Fibroblast of peridontal ligament (primary cell): ENCODE results near the gene SOBP.

Experiments
- DNase-seq: peaks from one replicate; pipeline ENCODE4 v3.0.0-alpha.2; 2010; ENCODE audit errors: extremely low read depth

Gene SOBP

DNA sequence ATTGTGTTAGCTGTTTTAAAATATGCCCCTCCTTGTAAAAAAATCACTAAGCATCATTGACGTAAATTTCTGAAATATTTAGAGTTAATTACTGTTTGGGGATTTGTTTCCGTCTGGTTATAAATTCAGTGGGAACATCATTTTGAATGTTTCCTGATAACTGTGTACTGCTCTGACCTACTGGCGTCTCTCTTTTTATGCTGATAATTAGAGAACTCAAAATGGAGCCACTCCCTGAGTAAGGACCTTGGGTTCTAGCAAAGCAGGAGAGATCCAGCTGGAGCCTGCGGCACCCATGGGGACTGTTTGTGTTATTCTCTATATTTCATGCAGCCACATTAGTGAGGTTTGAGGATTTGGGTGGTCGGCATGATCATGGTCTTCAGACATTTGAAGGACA is 124.9 kb downstream of the SOBP start:
- no peak for DNase-seq

DNA sequence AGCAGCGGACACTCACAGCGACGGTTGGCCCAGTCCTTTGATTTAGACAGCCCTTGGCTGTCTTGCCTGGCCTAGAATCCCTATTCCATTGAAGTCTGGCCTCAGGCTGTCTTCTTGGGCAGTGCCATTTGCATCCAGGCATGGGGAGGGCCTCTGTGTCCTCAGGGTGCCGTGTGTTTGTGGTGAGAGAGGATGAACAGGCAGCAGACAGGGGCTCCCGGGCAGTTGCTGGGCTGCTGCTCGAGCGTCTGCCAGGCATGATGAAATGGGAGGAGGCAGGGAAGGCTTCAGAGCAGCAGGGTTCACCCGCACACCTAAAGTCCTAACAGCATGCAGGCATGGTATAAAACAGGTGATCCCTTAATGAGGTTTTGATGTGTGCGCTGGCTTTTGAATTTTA is 126.9 kb downstream of the SOBP start:
- no peak for DNase-seq

DNA sequence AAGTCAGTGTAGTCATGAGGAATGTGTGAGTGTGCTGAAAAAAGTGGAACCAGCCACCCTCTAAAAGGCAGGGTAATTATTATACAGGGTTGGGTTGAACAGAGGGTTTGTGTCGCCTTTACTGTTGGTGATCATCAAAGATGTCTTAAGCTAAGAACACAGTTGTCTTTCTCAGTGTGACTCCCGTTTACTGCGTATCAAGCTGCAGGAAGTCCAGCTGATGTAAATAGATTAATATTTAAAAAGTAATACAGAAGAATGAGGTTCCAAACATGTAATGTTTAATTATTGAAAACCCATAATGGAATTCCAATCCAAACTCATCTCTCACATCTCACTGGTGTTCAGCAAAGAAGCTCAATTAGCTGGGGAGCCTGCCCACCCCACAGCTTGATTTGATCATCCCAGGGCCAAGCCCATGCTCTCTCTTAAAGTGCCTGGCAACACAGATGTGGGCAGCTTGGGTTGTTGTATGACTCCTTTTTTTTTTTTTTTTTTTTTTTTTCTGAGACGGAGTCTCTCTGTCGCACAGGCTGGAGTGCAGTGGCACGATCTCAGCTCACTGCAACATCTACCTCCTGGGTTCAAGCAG is 127.5 kb downstream of the SOBP start:
- DNase-seq = no peak

DNA sequence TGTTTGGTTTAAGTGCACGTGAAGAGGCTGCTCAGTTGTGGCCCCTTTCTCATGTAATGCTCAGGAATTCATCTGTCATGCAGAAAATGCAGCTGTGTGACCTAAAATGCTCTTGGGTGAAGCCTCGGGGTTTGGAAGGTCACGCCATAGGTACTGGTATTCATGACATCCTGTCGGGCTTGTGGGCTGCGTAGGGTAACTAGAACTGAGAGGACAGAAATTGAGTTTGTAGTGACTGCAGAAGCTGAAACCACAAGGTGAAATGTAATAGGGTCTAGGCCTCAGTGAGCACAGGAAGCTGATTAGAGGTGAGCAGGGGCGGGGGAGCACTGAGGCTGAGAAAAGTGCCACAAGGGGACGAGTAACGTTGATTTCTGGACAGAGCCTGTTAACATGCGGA is 128.8 kb downstream of the SOBP start:
- DNase-seq = no peak

DNA sequence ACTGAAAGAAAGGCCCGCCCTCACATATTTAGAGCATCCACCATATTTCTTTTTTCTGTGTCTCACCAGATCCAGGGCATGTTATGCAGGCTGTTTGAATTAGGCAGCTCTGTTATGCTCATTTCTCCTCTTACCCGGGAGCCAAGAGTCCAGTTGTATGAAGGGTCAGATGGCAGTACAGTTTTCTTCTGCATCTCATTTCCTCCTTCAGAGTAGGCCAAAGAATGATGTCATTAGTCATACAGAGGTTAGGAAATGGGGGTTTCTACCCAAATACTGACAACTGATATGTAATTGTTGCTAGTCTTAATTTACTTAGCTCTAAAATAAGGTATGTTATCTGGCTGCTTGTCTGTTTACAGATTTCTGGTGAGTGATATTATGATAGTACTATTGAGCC is 130.8 kb downstream of the SOBP start:
- DNase-seq = peak; percentile 46

DNA sequence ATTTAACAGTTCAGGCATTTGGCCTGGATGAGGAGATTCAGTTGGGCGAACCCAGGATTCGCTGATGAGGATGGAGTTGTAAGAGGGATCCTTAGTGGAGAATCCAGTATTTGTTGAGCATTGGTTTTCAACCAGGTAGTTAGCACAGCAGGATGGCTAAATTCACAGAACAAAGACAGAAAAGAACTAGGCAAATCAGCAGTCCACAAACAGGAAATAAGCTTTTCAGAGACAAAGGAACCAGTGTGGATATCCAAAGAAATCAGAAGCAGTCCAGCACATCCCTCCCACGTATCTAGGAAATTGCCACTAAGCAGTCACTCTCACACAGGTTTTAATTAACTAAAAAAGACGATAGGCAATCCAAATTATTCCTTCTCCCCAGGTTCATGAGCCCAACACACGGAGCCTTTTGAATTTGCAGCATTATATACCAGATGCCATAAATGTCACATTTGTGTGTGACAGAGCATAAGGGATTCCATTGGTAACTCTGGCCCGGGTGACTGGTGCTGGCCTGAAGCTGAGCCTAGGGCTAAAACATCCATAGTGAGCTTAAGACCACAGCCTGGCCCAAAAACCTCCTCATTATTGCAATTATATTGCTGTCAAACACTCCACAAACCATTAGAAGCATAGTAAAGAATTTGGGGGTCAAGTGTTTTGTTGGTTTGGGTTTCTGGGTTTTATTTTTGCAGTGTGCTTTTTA is 131.5 kb downstream of the SOBP start:
- DNase-seq = no peak

DNA sequence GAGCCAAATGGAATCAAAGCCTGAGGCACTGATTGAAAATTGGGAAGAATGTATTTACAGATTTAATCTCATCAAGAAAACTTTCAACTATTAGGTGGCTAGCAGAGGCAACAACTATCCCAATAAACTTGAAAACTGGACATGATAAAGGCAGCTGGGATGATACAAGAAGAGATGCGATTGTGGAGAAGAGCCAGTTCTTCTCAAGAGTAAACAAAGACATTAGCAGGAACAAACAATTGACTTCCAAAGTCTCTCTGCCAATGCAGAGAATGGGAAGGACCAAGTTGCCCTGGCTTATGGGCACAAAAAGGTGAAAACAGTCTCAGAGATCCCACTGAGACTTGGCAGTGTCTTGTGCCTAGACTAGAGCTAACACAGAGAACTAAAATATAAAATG is 132.4 kb downstream of the SOBP start:
- no peak for DNase-seq

DNA sequence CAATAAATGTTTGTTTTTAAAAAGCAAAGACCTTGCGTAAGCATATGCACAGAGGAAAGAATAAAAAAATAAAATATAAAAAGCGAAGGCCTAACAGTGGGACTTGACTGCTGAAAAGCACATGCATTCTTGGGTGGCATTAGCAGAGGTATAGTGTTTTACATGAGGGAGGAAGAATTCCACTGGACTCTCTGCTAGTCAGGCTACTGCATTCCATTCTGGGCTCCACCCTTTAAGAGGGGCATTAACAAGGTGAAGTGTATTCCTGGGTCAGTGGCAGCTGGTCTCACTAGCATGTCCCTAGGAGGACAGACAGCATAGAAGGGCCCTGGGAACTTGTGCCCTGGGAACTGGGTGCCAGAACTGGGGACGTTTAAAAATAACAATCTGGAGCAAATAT is 134.1 kb downstream of the SOBP start:
- no peak for DNase-seq

DNA sequence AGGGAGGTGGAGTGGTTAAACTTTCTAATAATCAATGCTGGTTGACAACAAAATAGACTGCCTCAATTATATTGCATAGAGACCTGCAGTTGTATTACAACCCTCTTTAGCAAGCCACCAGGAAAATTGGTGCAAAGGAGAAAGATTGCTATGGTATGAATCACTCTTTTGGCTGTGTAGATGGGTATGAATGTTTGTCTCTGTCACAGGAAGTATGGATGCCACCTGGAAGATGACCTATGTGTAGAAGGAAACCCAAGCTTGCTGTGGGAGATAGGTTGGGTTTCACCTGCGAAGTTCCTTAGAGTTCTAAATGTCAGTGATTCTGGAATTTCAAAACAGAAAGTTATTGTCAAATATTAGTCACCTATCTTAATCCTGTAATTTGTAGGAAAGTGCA is 134.6 kb downstream of the SOBP start:
- DNase-seq = no peak

DNA sequence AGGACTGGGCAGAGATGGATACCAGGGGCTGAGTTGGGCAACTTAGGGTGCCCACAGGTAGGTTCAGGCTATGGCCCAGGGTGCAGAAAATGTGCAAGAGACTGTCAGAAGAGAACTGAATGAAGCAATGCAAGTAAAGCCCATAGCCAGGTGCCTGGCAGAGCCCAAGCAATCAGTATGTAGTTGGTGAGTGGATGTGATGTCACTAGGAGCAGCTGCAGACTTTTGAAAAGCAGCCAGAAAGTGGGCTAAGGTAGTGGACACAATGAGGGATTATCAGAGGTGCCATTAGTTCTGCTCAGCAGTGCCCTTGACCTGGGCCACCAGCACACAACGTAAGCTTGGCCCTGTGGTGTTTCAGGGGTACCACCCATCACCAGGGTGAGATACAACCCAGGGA is 135.3 kb downstream of the SOBP start:
- no peak for DNase-seq

DNA sequence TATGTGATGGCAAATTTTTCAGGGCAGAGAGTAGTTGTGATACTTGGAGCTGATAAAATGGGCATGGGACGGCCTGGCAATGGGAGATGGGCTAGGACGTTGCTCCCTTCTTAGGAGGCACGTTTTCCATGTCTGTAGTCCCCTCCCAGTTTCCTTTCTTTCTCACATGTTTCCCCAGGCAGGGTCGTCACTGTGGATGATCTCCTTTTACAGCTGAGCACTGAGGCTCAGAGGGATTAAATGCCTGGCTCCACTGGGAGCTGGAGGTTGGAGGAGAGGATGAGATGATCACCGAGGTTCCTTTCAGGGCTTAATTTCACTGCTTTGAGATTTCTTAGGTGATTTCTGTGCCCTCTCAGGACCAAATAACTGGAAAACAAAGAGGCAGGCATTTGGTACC is 136.7 kb downstream of the SOBP start:
- no peak for DNase-seq

DNA sequence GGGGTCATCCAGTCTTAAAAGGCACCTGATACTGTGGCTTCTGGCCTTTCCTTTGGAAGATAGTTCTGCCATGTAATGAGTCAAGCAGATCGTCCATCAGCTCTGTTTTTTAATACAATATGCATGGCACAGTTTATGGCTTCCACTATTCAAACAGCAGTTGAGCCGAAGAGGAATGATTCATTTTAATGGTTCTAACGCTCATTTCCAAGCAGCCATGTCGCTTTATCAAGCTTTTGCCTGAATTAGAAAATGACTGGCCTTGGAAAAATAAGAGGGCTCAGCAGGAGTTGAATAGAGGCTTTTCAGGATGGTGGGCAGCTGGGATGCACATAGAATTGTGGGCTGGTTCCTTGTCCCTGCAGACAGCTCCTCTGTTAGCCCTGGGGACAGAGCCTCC is 138.1 kb downstream of the SOBP start:
- no peak for DNase-seq

DNA sequence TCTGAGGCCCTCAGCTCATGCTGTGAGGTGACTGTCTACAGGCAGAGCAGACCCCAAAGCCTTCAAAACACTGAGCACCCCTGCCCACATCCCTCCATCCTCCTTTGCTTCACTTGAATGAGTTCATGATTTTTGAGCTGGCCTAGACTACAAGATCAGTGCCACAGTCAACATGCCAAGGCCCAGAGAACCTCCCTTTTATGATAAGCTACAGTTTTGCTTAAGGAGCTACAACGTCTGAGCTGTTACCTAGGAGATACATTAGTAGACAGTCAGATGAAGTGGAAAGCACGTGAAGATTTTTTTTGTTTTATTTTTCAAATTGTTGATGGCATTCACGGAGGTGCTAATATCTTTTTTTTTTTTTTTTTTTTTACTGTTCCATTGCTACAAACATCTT is 139.0 kb downstream of the SOBP start:
- no peak for DNase-seq

DNA sequence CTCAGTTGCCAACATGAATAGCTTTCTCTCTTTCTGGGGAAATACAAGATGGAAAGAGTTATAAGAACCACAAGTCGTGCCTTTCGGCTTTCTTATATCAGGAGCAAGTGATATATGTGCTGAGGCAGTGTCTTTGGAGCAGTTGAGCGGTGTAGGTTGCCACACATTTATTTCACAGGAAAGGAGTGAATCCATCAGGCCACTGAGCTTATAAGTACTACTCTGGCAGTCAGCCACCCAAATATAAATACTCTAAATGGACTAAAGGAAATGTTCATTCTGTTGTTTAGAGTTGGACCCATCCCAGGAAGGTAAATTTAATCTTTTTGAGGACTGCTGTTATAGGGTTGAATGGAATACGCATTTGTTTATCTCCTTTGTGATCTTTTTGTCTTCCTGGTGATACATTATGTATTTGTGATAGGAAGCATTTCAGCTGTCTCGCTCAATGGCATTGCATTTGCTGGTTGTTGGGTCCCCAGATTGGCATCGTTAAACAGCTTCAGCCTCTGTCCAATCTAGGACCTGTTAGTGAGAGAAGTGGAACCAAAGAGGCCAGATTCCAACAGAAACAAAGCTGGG is 139.7 kb downstream of the SOBP start:
- DNase-seq = no peak

DNA sequence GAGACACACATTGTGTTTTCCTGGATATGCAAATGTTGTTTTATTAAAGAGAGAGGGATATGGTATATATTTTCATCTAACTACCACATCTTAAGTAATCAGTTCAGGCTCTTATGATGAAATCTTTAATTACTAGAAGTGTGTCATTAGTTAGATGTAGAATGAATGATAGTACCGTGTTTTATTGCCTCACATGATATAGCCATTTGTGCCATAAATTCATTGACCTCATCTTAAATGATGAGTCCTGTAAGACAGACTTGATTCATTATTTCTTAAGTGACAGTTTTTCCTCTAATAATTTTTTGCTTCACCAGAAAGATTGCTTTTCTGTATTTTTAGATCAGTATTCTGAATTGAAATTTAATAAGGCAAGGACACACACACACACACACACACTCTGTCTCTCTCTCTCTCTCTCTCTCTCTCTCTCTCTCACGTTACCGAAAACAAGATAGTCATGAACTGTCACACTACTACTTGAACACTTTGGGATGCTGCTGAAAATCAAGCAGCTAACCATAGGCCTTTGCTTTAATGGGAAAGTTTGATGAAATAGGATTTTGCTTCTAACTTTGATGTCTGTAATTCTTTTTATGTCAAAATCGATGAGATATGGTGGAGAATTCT is 140.5 kb downstream of the SOBP start:
- no peak for DNase-seq

DNA sequence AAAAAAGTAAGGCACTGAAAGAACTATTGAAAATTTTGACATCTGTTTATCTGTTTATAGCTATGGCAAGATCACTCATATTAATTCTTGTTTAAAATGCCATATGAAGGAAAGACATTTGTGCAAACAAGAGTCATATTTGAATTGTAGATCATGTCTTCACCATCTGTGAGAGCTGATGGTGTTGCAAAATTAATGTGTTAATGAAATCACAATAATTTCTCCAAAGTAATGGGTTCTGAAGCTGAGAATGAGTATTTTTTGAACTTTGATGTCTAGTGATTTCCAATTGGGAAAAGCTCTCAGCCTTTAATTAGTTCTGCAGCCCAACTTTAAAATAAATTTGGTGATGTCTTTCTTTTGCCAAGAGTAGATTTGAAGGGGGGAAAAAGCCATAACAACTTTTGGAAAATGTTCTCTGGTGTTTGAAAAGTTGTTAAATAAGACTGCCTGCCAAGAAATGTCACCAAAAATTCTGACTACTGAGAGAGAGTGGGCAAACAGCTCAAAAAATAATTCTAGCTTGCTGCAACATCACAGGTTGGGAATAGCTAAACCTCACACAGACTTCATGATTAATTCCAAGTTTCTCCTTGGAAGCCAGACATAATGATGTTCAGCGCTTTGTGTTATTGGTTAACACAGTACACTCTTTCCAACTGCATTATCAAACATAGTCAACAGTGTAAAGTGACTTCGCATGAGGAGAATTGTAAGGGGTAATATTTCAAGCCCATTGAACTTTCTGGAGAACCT is 142.6 kb downstream of the SOBP start:
- DNase-seq = no peak

DNA sequence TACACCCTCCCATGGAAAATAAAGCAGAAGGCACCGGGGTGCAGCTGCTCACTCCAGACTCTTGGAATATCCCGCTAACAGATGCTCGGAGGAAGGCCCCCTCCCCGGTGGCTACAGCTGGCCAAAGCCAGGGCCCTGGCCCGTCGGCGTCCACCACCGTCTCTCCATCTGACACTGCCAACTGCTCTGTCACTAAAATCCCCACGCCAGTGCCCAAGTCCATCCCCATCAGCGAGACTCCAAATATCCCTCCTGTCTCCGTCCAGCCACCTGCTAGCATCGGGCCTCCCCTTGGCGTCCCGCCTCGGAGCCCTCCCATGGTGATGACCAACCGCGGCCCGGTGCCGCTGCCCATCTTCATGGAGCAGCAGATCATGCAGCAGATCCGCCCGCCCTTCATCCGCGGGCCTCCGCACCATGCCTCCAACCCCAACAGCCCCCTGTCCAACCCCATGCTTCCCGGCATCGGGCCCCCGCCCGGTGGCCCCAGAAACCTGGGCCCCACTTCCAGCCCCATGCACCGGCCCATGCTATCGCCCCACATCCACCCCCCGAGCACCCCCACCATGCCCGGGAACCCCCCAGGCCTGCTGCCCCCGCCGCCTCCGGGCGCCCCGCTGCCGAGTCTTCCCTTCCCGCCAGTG is 143.9 kb downstream of the SOBP start:
- no peak for DNase-seq

DNA sequence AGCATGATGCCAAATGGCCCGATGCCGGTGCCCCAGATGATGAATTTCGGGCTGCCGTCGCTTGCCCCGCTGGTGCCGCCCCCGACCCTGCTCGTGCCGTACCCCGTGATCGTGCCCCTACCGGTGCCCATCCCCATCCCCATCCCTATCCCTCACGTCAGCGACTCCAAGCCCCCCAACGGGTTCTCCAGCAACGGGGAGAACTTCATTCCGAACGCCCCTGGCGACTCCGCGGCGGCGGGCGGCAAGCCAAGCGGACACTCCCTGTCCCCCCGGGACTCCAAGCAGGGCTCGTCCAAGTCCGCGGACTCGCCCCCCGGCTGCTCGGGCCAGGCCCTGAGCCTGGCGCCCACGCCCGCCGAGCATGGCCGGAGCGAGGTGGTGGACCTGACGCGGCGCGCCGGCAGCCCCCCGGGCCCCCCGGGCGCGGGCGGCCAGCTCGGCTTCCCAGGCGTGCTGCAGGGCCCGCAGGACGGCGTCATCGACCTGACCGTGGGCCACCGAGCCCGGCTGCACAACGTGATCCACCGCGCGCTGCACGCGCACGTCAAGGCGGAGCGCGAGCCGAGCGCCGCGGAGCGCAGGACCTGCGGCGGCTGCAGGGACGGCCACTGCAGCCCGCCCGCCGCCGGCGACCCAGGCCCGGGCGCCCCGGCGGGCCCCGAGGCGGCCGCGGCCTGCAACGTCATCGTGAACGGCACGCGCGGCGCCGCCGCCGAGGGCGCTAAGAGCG is 144.6 kb downstream of the SOBP start:
- no peak for DNase-seq

DNA sequence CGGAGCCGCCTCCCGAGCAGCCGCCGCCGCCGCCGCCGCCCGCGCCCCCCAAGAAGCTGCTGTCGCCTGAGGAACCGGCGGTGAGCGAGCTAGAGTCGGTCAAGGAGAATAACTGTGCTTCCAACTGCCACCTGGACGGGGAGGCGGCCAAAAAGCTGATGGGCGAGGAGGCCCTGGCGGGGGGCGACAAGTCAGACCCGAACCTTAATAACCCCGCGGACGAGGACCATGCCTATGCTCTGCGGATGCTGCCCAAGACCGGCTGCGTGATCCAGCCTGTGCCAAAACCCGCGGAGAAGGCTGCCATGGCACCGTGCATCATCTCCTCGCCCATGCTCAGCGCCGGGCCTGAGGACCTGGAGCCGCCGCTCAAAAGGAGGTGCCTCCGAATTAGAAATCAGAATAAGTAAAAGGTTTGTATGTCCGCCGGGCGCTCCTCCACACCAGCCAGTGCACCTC is 145.2 kb downstream of the SOBP start:
- DNase-seq = no peak

DNA sequence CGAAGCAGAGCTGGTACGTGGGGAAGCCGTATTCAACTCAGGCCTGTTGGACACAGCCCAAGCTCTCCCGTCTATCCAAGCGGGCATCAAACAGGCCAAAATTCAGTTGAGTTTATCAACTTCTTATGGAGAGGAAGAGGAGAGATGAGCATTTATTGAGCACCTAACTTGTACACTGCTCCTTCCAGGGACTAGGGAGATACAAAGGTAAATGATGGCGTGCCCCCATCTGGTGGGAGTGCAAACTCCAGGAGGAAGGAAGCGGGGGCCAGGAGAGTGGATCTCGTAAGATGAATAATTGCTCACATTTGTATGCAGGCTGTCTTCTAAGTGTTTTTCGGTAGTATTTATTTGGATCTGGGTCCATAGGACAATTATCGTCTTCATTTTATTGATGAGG is 146.6 kb downstream of the SOBP start:
- DNase-seq = no peak
